ENCODE measurements around the gene HMGXB3.

DNA sequence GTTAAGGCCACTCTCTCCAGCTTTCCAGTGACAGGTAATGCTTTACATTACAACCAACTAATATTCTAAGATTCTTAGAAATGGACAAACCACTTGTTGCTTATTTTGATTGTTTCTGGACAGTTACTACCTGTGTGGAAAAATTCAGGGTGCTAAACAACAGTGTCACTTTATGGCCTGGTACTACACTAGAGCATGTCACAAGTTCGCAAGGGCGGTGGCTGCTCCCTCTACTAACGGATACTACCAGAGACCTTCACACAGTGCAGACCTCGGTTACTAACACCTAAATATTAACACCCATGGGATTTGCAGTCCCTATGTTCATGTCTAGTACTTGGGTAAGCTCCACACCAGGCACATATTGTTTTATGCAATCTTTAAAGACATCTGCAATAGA, 13.4 kb downstream of the HMGXB3 start:
- no peak for TF ChIP-seq POLR2AphosphoS5 (IDR thresholded peaks at IDR 0.05)
- no peak for TF ChIP-seq CTCF (IDR thresholded peaks at IDR 0.05)

Data from suprapubic skin (tissue), 3 donors.